T-helper 1 cell treated with Interleukin-12 subunit alpha and Interleukin-12 subunit beta and Interleukin-4 antibody, amounts not matched to agents 30 ng/mL and 1 ng/mL, for 36 hours (primary cell): Measurements from ENCODE around the gene NEU2. TPM values are rescaled to one million over a fixed set of nuclear protein-coding genes. Genes with fewer than 3 reads are reported as not detected.

ENCODE experiments used
- intact Hi-C: fragments of 100-400 bp; cut with micrococcal nuclease; formaldehyde crosslinking; loops from one replicate; pipeline ENCODE4 v1.15.1; 2024
- total RNA-seq: library from RNA; stranded (reverse); gene quantifications from 2 replicates; pipeline ENCODE4 v1.2.3, GENCODE V29; 2022

Gene NEU2
- total RNA-seq, 1 donor from 2014 or later: not detected

- intact Hi-C loops: loop anchor here (5.0 to 10.0 kb wide), 3 partner anchors 257 to 779 kb away; partner anchors contain the start of genes GIGYF2 and HJURP
These were observed 42.9 kb downstream of the NEU2 start for GRCh38 chr2:233075141-233075965.

- intact Hi-C loops: loop anchor here (1.0 to 10.0 kb wide), 6 partner anchors 8 to 779 kb away; partner anchors contain the start of genes GIGYF2, HJURP and INPP5D
These were observed 43.5 kb downstream of the NEU2 start for GRCh38 chr2:233075966-233076339.

GRCh38 chr2:233076749-233077148 lies 44.3 kb downstream of the NEU2 start:
- intact Hi-C loops: loop anchor here (1.0 to 10.0 kb wide), 6 partner anchors 8 to 778 kb away; partner anchors contain the start of genes GIGYF2, HJURP and INPP5D

GRCh38 chr2:233079473-233079877 lies 47.0 kb downstream of the NEU2 start:
- intact Hi-C loops: loop anchor here (5.0 to 10.0 kb wide), 3 partner anchors 253 to 775 kb away; partner anchors contain the start of genes GIGYF2 and HJURP

- intact Hi-C loops: loop anchor here (5.0 to 10.0 kb wide), 6 partner anchors 62 to 775 kb away; partner anchors contain the start of genes GIGYF2 and HJURP
These were observed 47.7 kb downstream of the NEU2 start for GRCh38 chr2:233079953-233080835.

GRCh38 chr2:233080836-233081229 lies 48.4 kb downstream of the NEU2 start:
- intact Hi-C loops: loop anchor here (1.0 to 5.0 kb wide), 6 partner anchors 21 to 336 kb away; partner anchors contain the start of genes ATG16L1 and INPP5D

GRCh38 chr2:233081232-233081730 lies 48.8 kb downstream of the NEU2 start:
- intact Hi-C loops: loop anchor here (1.0 to 5.0 kb wide), 6 partner anchors 21 to 336 kb away; partner anchors contain the start of genes ATG16L1 and INPP5D

- intact Hi-C loops: loop anchor here (1.0 to 5.0 kb wide), 6 partner anchors 21 to 336 kb away; partner anchors contain the start of genes ATG16L1 and INPP5D
These were observed 49.3 kb downstream of the NEU2 start for GRCh38 chr2:233081731-233082221.

GRCh38 chr2:233082222-233082930 lies 49.9 kb downstream of the NEU2 start:
- intact Hi-C loops: loop anchor here (5.0 kb wide), 3 partner anchors 60 to 335 kb away; no protein-coding TSS in a partner anchor

GRCh38 chr2:233082931-233083755 lies 50.7 kb downstream of the NEU2 start:
- intact Hi-C loops: loop anchor here (5.0 kb wide), 3 partner anchors 59 to 334 kb away; no protein-coding TSS in a partner anchor

- intact Hi-C loops: loop anchor here (1.0 to 5.0 kb wide), 4 partner anchors 7 to 334 kb away; no protein-coding TSS in a partner anchor
These were observed 51.3 kb downstream of the NEU2 start for GRCh38 chr2:233083782-233084181.

- intact Hi-C loops: loop anchor here (1.0 to 5.0 kb wide), 4 partner anchors 8 to 333 kb away; no protein-coding TSS in a partner anchor
These were observed 52.0 kb downstream of the NEU2 start for GRCh38 chr2:233084488-233084887.

Other genes with a start within 250 kb of the NEU2 start
- 1.2 TPM in 2 replicates for gene SNORC, start 162.4 kb upstream of the NEU2 start, total RNA-seq
- gene NGEF, start 19.4 kb upstream of the NEU2 start, total RNA-seq: not detected in 2 replicates
- 128 and 141 TPM in 2 replicates for gene INPP5D, start 27.7 kb downstream of the NEU2 start, total RNA-seq
- 57.1 and 74.8 TPM in 2 replicates for gene ATG16L1, start 219.0 kb downstream of the NEU2 start, total RNA-seq